Measurements from ENCODE around the gene SLC6A3.

- TF ChIP-seq CTCF (conservative IDR thresholded peaks at IDR 0.05 in 1 of 2, IDR thresholded peaks at IDR 0.05 in 1 of 2; ENCODE audit: low read depth in 1 of 2, low read length in 2 of 2) (no peak), EZH2 (IDR thresholded peaks at IDR 0.05; ENCODE audit: low read length, missing control alignments) (no peak)
These were observed 85.5 kb downstream of the SLC6A3 start for GRCh38 chr5:1359713-1360112.

Data from fibroblast of lung (primary cell).